Measurements from ENCODE around the gene KDELR1. TPM values are rescaled to one million over a fixed set of nuclear protein-coding genes. Genes with fewer than 3 reads are reported as not detected.
"Not testable (repeated sequence)": the region's sequence is repeated elsewhere in the genome, so short reads cannot be mapped to it uniquely, and the experiment has no call there.

The KDELR1 gene
- polyA plus RNA-seq, 1 experiment = 168 TPM

GRCh38 chr19:48378194-48378570 is 13.2 kb downstream of the KDELR1 start:
- CTCF ChIA-PET = interaction anchor here (1.2 kb wide), 1 partner anchor 13 kb away, joined by 5 read pairs; the partner anchor contains the start of gene KDELR1
- POLR2A ChIA-PET = interaction anchor here (0.7 kb wide), 1 partner anchor 270 kb away, joined by 3 read pairs; no protein-coding TSS in a partner anchor
- Histone ChIP-seq H3K4me3 (ENCODE audit: low read depth, low read length) (no peak overlapping the region), H3K27ac (ENCODE audit: low read depth, low read length) (no peak overlapping the region), H3K27me3 (ENCODE audit: control insufficient read depth, insufficient read depth, low read length) (no peaks in the 10 kb centered on the region), H3K9me3 (ENCODE audit: control insufficient read depth, insufficient read depth, low read length) (no peaks in the 10 kb centered on the region)
- no peak for TF ChIP-seq CTCF (IDR thresholded peaks at IDR 0.05; ENCODE audit: low read depth, low read length)
- no peak for DNase-seq (ENCODE audit: low read depth, low spot score)

- no peak overlapping the region for H3K27ac ChIP-seq (ENCODE audit: low read depth, low read length)
- ChIA-PET CTCF (interaction anchor here (1.5 kb wide), 1 partner anchor 18 kb away, joined by 6 read pairs; the partner anchor contains the start of gene KDELR1), POLR2A (no interaction called here)
- no peak for DNase-seq (ENCODE audit: low read depth, low spot score)
- no peak for TF ChIP-seq CTCF (IDR thresholded peaks at IDR 0.05; ENCODE audit: low read depth, low read length)
- H3K27me3 ChIP-seq (ENCODE audit: control insufficient read depth, insufficient read depth, low read length) = no peaks in the 10 kb centered on the region
- no peak overlapping the region for H3K4me3 ChIP-seq (ENCODE audit: low read depth, low read length)
- no peaks in the 10 kb centered on the region for H3K9me3 ChIP-seq (ENCODE audit: control insufficient read depth, insufficient read depth, low read length)
Measured at GRCh38 chr19:48373567-48373966, 17.8 kb downstream of the KDELR1 start.

- no peaks in the 10 kb centered on the region for H3K27me3 ChIP-seq (ENCODE audit: control insufficient read depth, insufficient read depth, low read length)
- H3K4me3 ChIP-seq (ENCODE audit: low read depth, low read length) = no peak overlapping the region
- no peak for DNase-seq (ENCODE audit: low read depth, low spot score)
- no peak overlapping the region for H3K27ac ChIP-seq (ENCODE audit: low read depth, low read length)
- CTCF ChIA-PET = interaction anchor here (1.5 kb wide), 1 partner anchor 18 kb away, joined by 6 read pairs; the partner anchor contains the start of gene KDELR1
- POLR2A ChIA-PET = no interaction called here
- TF ChIP-seq CTCF (IDR thresholded peaks at IDR 0.05; ENCODE audit: low read depth, low read length) = no peak
- no peaks in the 10 kb centered on the region for H3K9me3 ChIP-seq (ENCODE audit: control insufficient read depth, insufficient read depth, low read length)
Measured at GRCh38 chr19:48372904-48373303, 18.4 kb downstream of the KDELR1 start.

- not testable (repeated sequence) for H3K4me3 ChIP-seq (ENCODE audit: low read depth, low read length); H3K9me3 ChIP-seq (ENCODE audit: control insufficient read depth, insufficient read depth, low read length); H3K27ac ChIP-seq (ENCODE audit: low read depth, low read length); H3K27me3 ChIP-seq (ENCODE audit: control insufficient read depth, insufficient read depth, low read length); DNase-seq (ENCODE audit: low read depth, low spot score)
- ChIA-PET CTCF (interaction anchor here (0.8 kb wide), 1 partner anchor 21 kb away, joined by 3 read pairs; no protein-coding TSS in a partner anchor), POLR2A (interaction anchor here (0.6 kb wide), 1 partner anchor 12 kb away, joined by 4 read pairs; no protein-coding TSS in a partner anchor)
Measured at GRCh38 chr19:48371771-48372170, 19.6 kb downstream of the KDELR1 start.

GRCh38 chr19:48371367-48371766 is 20.0 kb downstream of the KDELR1 start:
- Histone ChIP-seq H3K4me3 (ENCODE audit: low read depth, low read length) (no peak overlapping the region), H3K9me3 (ENCODE audit: control insufficient read depth, insufficient read depth, low read length) (no peaks in the 10 kb centered on the region), H3K27me3 (ENCODE audit: control insufficient read depth, insufficient read depth, low read length) (no peaks in the 10 kb centered on the region), H3K27ac (ENCODE audit: low read depth, low read length) (no peak overlapping the region)
- CTCF ChIA-PET = interaction anchor here (0.6 to 0.8 kb wide), 2 partner anchors 20 to 213 kb away, joined by 3 read pairs; no protein-coding TSS in a partner anchor
- POLR2A ChIA-PET = interaction anchor here (0.6 kb wide), 1 partner anchor 11 kb away, joined by 4 read pairs; no protein-coding TSS in a partner anchor
- DNase-seq (ENCODE audit: low read depth, low spot score) = no peak
- no peak for TF ChIP-seq CTCF (IDR thresholded peaks at IDR 0.05; ENCODE audit: low read depth, low read length)
